H1 (cell line): Measurements from ENCODE around the gene MEIOB. TPM values are rescaled to one million over a fixed set of nuclear protein-coding genes. Genes with fewer than 3 reads are reported as not detected.
A peak's percentile ranks its signal among the peaks of the same experiment; 100 is the strongest.

ENCODE experiments used
- CTCF ChIA-PET: fragments of 300-600 bp; sonication (Branson Sonifier 250); formaldehyde crosslinking; loops from one replicate; lab custom pipeline; 2021; ENCODE audit not compliant: partially characterized antibody; lab: Charles Lee
- POLR2A ChIA-PET: fragments of 300-600 bp; sonication (Branson Sonifier 250); formaldehyde crosslinking; loops from one replicate; lab custom pipeline; 2021; ENCODE audit warnings: inconsistent platforms; ENCODE audit not compliant: partially characterized antibody; lab: Charles Lee
- DNase-seq, 2 experiments: peaks; one replicate each; pipeline versions ENCODE4 v3.0.0 to v3.0.0-alpha.2; 2010 to 2022; ENCODE audit warnings: low spot score in 2 of 2, low read depth in 1 of 2, mixed read lengths in 1 of 2
- FAIRE-seq: peaks from 2 replicates; lab custom pipeline; 2011; peaks lifted over from hg19 to GRCh38; lab: Jason Lieb, UNC
- H2AFZ ChIP-seq: 2 replicates; pipeline ENCODE4 v1.8.1; 2012; ENCODE audit warnings: low read length, inconsistent platforms
- H2AK5ac ChIP-seq: 2 replicates; pipeline ENCODE4 v1.6.1; 2013; ENCODE audit warnings: low read depth, low read length
- H2BK120ac ChIP-seq: replicated peaks from 2 replicates; pipeline ENCODE3; 2013; ENCODE audit warnings: low read depth, low read length, inconsistent platforms
- H2BK12ac ChIP-seq: 2 replicates; pipeline ENCODE4 v1.6.1; 2013; ENCODE audit warnings: low read depth, low read length
- H2BK15ac ChIP-seq: 2 replicates; pipeline ENCODE4 v1.6.1; 2013; ENCODE audit warnings: low read length
- H2BK20ac ChIP-seq: 2 replicates; pipeline ENCODE4 v1.6.1; 2013; ENCODE audit warnings: low read length
- H2BK5ac ChIP-seq: 2 replicates; pipeline ENCODE4 v1.6.1; 2013; ENCODE audit warnings: low read depth, low read length
- H3K14ac ChIP-seq: 2 replicates; pipeline ENCODE4 v1.6.1; 2013; ENCODE audit warnings: inconsistent platforms; ENCODE audit not compliant: insufficient read length
- H3K18ac ChIP-seq: 2 replicates; pipeline ENCODE4 v1.6.1; 2013; ENCODE audit warnings: low read length; ENCODE audit errors: extremely low read depth
- H3K23ac ChIP-seq: 2 replicates; pipeline ENCODE4 v1.6.1; 2013; ENCODE audit warnings: inconsistent platforms; ENCODE audit not compliant: insufficient read length
- H3K23me2 ChIP-seq: 2 replicates; pipeline ENCODE4 v1.6.1; 2013; ENCODE audit warnings: low read depth, low read length
- H3K27ac ChIP-seq: 2 replicates; pipeline ENCODE4 v1.6.1; 2011; ENCODE audit warnings: low read depth, low read length, inconsistent platforms
- H3K27me3 ChIP-seq, 4 experiments: replicated peaks in 1 of 4; 1 replicate in 1 of 4; 2 replicates in 3 of 4; pipeline versions ENCODE4 v1.6.1 to v1.8.1; 2011 to 2013; ENCODE audit warnings: low read length in 3 of 4, mild to moderate bottlenecking in 3 of 4, inconsistent platforms in 2 of 4, mixed read lengths in 2 of 4, moderate library complexity in 1 of 4; ENCODE audit not compliant: control insufficient read depth in 3 of 4, insufficient read depth in 3 of 4; ENCODE audit errors: extremely low read depth in 1 of 4
- H3K36me3 ChIP-seq, 4 experiments: 2 replicates each; pipeline versions ENCODE4 v1.6.1 to v1.8.1; 2011 to 2013; ENCODE audit warnings: mild to moderate bottlenecking in 4 of 4, low read length in 3 of 4, moderate library complexity in 2 of 4, control low read depth in 1 of 4, inconsistent platforms in 1 of 4; ENCODE audit not compliant: insufficient read depth in 4 of 4, control insufficient read depth in 2 of 4
- H3K4ac ChIP-seq: replicated peaks from 2 replicates; pipeline ENCODE3; 2013; ENCODE audit warnings: low read length, low read depth, mixed read lengths, inconsistent platforms; ENCODE audit not compliant: insufficient read length
- H3K4me1 ChIP-seq, 4 experiments: replicated peaks in 1 of 4; 1 replicate in 1 of 4; 2 replicates in 3 of 4; pipeline versions ENCODE4 v1.6.1 to v1.8.1; 2011 to 2013; ENCODE audit warnings: low read length in 3 of 4, inconsistent platforms in 2 of 4, mixed read lengths in 1 of 4; ENCODE audit not compliant: insufficient read depth in 4 of 4, control insufficient read depth in 3 of 4
- H3K4me2 ChIP-seq, 2 experiments: 2 replicates each; pipeline versions ENCODE4 v1.6.1 to v1.8.1; 2011 to 2013; ENCODE audit warnings: low read depth in 2 of 2, low read length in 2 of 2, control low read depth in 1 of 2, inconsistent platforms in 1 of 2, mild to moderate bottlenecking in 1 of 2; ENCODE audit not compliant: insufficient read depth in 1 of 2
- H3K4me3 ChIP-seq, 4 experiments: fragments of 200-600, 300-600 bp in 1 of 4; sonication (generic), shearing (Covaris generic), sonication (Bioruptor Twin) in 1 of 4; 2 replicates each; pipeline versions ENCODE4 v1.5.1 to v1.8.1; 2011 to 2016; ENCODE audit warnings: low read length in 4 of 4, low read depth in 3 of 4, control low read depth in 2 of 4, inconsistent platforms in 2 of 4, mild to moderate bottlenecking in 2 of 4, mixed read lengths in 1 of 4, moderate library complexity in 1 of 4; ENCODE audit not compliant: insufficient read depth in 2 of 4; ENCODE audit errors: extremely low read depth in 1 of 4
- H3K56ac ChIP-seq: replicated peaks from 2 replicates; pipeline ENCODE3; 2013; ENCODE audit warnings: low read depth, mild to moderate bottlenecking, mixed read lengths, low read length, inconsistent platforms; ENCODE audit not compliant: insufficient read length
- H3K79me1 ChIP-seq: 2 replicates; pipeline ENCODE4 v1.6.1; 2013; ENCODE audit warnings: low read depth, low read length, control low read depth
- H3K79me2 ChIP-seq, 2 experiments: 2 replicates each; pipeline versions ENCODE4 v1.6.1 to v1.8.1; 2012 to 2013; ENCODE audit warnings: low read length in 2 of 2, mild to moderate bottlenecking in 2 of 2, inconsistent platforms in 1 of 2; ENCODE audit not compliant: insufficient read depth in 2 of 2, control insufficient read depth in 1 of 2
- H3K9ac ChIP-seq, 4 experiments: replicated peaks in 1 of 4; 1 replicate in 1 of 4; 2 replicates in 3 of 4; pipeline versions ENCODE4 v1.6.1 to v1.8.1; 2011 to 2013; ENCODE audit warnings: low read depth in 3 of 4, low read length in 3 of 4, control low read depth in 2 of 4, mild to moderate bottlenecking in 2 of 4, moderate library complexity in 2 of 4, inconsistent platforms in 1 of 4; ENCODE audit errors: extremely low read depth in 1 of 4
- H3K9me3 ChIP-seq, 2 experiments: 2 replicates each; pipeline versions ENCODE4 v1.6.1 to v1.8.1; 2012 to 2013; ENCODE audit warnings: mild to moderate bottlenecking in 2 of 2, moderate library complexity in 2 of 2, control low read depth in 1 of 2, inconsistent platforms in 1 of 2, low read depth in 1 of 2, low read length in 1 of 2, mixed read lengths in 1 of 2; ENCODE audit not compliant: insufficient read depth in 2 of 2
- H4K20me1 ChIP-seq, 2 experiments: replicated peaks in 1 of 2; 2 replicates each; pipeline versions ENCODE3 to v1.8.1; 2011 to 2013; ENCODE audit warnings: inconsistent platforms in 2 of 2, low read length in 2 of 2, mild to moderate bottlenecking in 1 of 2; ENCODE audit not compliant: insufficient read depth in 2 of 2, control insufficient read depth in 1 of 2
- H4K5ac ChIP-seq: 2 replicates; pipeline ENCODE4 v1.6.1; 2013; ENCODE audit warnings: low read length, low read depth, mixed read lengths, inconsistent platforms; ENCODE audit not compliant: insufficient read length
- H4K8ac ChIP-seq: 2 replicates; pipeline ENCODE4 v1.8.0; 2013; ENCODE audit warnings: mild to moderate bottlenecking, moderate library complexity, low read length, inconsistent platforms; ENCODE audit not compliant: insufficient read depth; ENCODE audit errors: extremely low read depth
- H4K91ac ChIP-seq: replicated peaks from 2 replicates; pipeline ENCODE3; 2013; ENCODE audit warnings: low read length, mixed read lengths, inconsistent platforms; ENCODE audit not compliant: insufficient read length
- CTCF ChIP-seq, 3 experiments: IDR thresholded peaks; 1 replicate in 2 of 3; 2 replicates in 1 of 3; pipeline versions ENCODE4 v1.5.1 to v1.6.1; 2011; ENCODE audit warnings: low read length in 3 of 3, mild to moderate bottlenecking in 3 of 3, inconsistent platforms in 2 of 3, low read depth in 1 of 3, moderate library complexity in 1 of 3; ENCODE audit not compliant: insufficient read depth in 1 of 3; ENCODE audit errors: control extremely low read depth in 1 of 3
- EP300 ChIP-seq, 2 experiments: IDR thresholded peaks; 1 replicate in 1 of 2; 2 replicates in 1 of 2; pipeline ENCODE4 v1.6.1; 2011 to 2012; ENCODE audit warnings: low read depth in 2 of 2, low read length in 2 of 2, mild to moderate bottlenecking in 2 of 2, borderline replicate concordance in 1 of 2, inconsistent platforms in 1 of 2, moderate library complexity in 1 of 2
- POLR2AphosphoS5 ChIP-seq: IDR thresholded peaks from 2 replicates; pipeline ENCODE4 v1.6.1; 2011; ENCODE audit warnings: low read depth, low read length
- SP2 ChIP-seq: IDR thresholded peaks from 2 replicates; pipeline ENCODE4 v1.6.1; 2012; ENCODE audit warnings: mild to moderate bottlenecking, low read length, inconsistent platforms
- SP4 ChIP-seq: IDR thresholded peaks from 2 replicates; pipeline ENCODE4 v1.6.1; 2012; ENCODE audit warnings: low read length, inconsistent platforms
- SUZ12 ChIP-seq: fragments of 200-600 bp; sonication (generic); IDR thresholded peaks from 2 replicates; pipeline ENCODE4 v1.6.1; 2012; ENCODE audit warnings: mild to moderate bottlenecking, inconsistent platforms, low read length, moderate library complexity, mixed read lengths
- WGBS, 2 experiments: shearing (Covaris generic) in 1 of 2; methylation state at CpG; one replicate each; pipeline versions ENCODE4 v1.1.6 to v1.1.7; 2013 to 2015; ENCODE audit warnings: low lambda C conversion rate in 2 of 2, mixed read lengths in 2 of 2, inconsistent platforms in 1 of 2, low coverage in 1 of 2, missing lambda C conversion rate in 1 of 2; ENCODE audit not compliant: insufficient replicate concordance in 2 of 2, insufficient coverage in 1 of 2, insufficient read length in 1 of 2; ENCODE audit errors: extremely low coverage in 1 of 2, missing lambda C conversion rate in 1 of 2; 5-methylcytosine and 5-hydroxymethylcytosine counted together
- polyA plus RNA-seq, 7 experiments: library from polyadenylated mRNA; depleted of rRNA in 3 of 7; stranded (reverse) in 5 of 7; unstranded in 2 of 7; fragments of >200 nt in 5 of 7; fragments of 200-250 nt in 2 of 7; gene quantifications; 1 replicate in 5 of 7; 2 replicates in 1 of 7; 4 replicates in 1 of 7; pipeline versions ENCODE4 v1.2.1 to v1.2.3, GENCODE V29; 2011 to 2013; ENCODE audit warnings: missing spikeins in 2 of 7, mixed read lengths in 2 of 7
- total RNA-seq: library from RNA; stranded (reverse); fragmentation: NEBNext Ultra II Directional; extraction: Animal tissue kit (Norgen Biotek cat#: 25700); gene quantifications from 2 replicates; pipeline ENCODE4 v1.2.1, GENCODE V29; 2021

Gene MEIOB
- total and polyA plus RNA-seq, 2 of the 8 experiments (the other 6 are each of a cell fraction or from before 2014, with no cell fraction given) = 0.63 to 1.1 TPM

- Histone ChIP-seq H3K14ac (no peak overlapping the region), H3K27ac (no peak overlapping the region), H3K36me3 (peaks cover 0 to 29% (median 2%) of the 10 kb centered on the region in 4 experiments; a peak in 3 of 8 replicates), H3K18ac (no peak overlapping the region), H2BK12ac (no peak overlapping the region), H3K9me3 (peaks cover 4 to 8% of the 10 kb centered on the region in 2 experiments), H3K79me1 (no peaks in the 10 kb centered on the region; the same call in 1 of the 2 replicates), H2AFZ (no peak overlapping the region), H2BK15ac (no peak overlapping the region), H3K4ac (no peak overlapping the region), H2BK20ac (no peak overlapping the region), H4K20me1 (peaks cover 0 to 2% of the 10 kb centered on the region in 2 experiments), H2AK5ac (no peak overlapping the region), H3K23ac (no peak overlapping the region), H4K8ac (peak overlapping the region; percentile 25; the same call in 1 of the 2 replicates), H2BK5ac (no peak overlapping the region), H3K4me3 (no peak overlapping the region), H3K79me2 (no peaks in the 10 kb centered on the region), H3K9ac (no peak overlapping the region), H3K27me3 (no peaks in the 10 kb centered on the region), H2BK120ac (no peak overlapping the region), H3K56ac (no peak overlapping the region), H3K4me2 (no peak overlapping the region), H3K4me1 (no peaks in the 10 kb centered on the region), H4K5ac (no peak overlapping the region), H4K91ac (no peak overlapping the region), H3K23me2 (no peaks in the 10 kb centered on the region)
- TF ChIP-seq SP4 (no peak), CTCF (IDR thresholded peaks at IDR 0.05; ENCODE audit: control extremely low read depth in 1 of 3, insufficient read depth in 1 of 3, low read depth in 1 of 3, low read length in 3 of 3) (no peak), EP300 (IDR thresholded peaks at IDR 0.05; ENCODE audit: borderline replicate concordance in 1 of 2, low read depth in 2 of 2, low read length in 2 of 2) (no peak), SUZ12 (no peak), POLR2AphosphoS5 (no peak), SP2 (no peak)
- no peak for DNase-seq
- POLR2A ChIA-PET = interaction anchor here (1.0 to 4.2 kb wide), 4 partner anchors 9 to 21 kb away, joined by 4 to 26 read pairs (median 22); partner anchors contain the start of genes EME2, MRPS34, NME3 and NUBP2
- FAIRE-seq = no peak
- 97% methylated on average over 24 of the region's 33 CpGs; no CpG with 5 or more reads in 1 of the 2 experiments for WGBS, 2 experiments
- CTCF ChIA-PET = interaction anchor here (1.0 to 2.2 kb wide), 7 partner anchors 10 to 69 kb away, joined by 3 to 6 read pairs (median 6); partner anchors contain the start of genes EME2, MRPS34, NUBP2 and SPSB3
Measured at GRCh38 chr16:1792836-1793577, 79.0 kb downstream of the MEIOB start.
